AG08396 (cell line): Measurements from ENCODE around the gene RRBP1.
A peak's percentile ranks its signal among the peaks of the same experiment; 100 is the strongest.
"Not testable (repeated sequence)": the region's sequence is repeated elsewhere in the genome, so short reads cannot be mapped to it uniquely, and the experiment has no call there.

ENCODE experiments used
- DNase-seq: peaks from one replicate; pipeline ENCODE4 v3.0.0; 2012; ENCODE audit warnings: low spot score, mixed read lengths

RRBP1 gene

DNA sequence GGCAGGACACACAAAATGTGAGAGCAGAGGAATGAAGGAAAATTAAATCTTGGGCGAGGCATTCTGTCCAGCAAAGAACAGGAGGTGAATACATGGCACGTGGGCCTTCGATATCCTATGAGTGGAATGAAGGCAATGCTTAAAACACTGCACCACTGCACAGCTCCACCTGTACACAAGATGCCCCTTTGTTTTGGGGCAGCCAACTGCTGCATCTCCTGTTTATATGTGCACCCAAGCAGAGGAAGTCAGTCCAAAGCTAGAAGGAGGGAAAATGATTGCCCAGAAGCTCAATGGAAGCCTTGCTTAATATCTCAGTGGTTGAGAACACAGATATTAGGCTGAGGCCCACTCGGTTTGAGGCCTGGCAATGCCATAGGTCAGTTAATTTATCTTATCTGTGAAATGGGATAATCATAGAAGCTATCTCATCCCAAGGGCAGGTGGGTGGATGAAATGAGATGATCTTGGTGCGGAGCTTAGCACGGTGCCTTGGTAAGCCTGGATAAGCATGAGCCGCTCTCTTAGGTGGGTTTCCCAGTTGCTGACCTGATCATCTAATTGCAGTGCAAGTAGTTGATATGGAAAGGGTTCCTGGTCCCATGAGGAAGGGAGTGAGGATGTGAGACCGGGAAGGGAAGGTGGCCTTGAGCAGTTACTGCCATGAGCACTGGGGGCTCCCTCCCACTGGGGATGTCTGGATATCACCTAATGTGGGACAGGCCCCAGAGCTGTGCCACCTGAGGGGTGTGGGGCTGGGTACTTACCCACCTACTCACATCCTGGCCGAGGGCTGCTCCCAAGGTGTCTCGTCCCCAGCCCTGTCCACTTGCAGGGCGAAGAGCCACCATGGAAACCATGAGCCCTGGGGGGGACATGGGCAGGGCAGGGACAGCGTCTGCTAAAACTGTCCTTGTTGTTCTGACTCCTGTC, 27.6 kb upstream of the RRBP1 start:
- no peak for DNase-seq

DNA sequence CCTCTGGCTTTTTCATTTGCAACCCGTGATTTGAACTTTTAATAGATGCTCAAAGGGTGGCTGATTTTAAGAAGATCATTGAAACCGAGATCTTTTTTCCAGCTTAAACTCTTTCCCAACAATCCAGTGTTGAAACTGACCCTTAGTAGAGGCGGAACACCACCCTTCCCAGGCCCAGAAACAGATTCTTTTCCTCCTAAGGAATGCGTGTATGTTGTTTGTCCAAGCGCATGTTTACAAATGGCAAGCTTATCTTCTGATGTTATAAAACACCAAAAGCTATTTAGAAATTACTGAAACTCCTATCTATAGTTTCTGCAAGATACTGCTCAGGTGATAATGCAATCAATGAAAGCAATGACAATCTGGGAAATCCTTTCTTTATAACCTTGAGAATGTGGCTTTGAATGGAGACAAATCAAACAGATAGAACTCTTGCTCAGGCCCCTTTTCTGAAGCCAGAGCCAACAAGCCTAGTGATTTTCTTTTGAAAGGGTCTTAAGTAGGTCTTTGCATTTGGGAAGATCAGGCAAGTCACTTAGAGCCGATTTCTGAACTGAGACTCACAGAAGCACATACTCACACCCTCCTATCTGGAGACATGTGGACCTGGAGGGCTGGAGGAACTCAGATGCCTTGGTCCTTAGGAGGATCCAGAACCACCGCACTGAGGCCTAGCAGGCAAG, 26.8 kb upstream of the RRBP1 start:
- DNase-seq = peak; percentile 14

DNA sequence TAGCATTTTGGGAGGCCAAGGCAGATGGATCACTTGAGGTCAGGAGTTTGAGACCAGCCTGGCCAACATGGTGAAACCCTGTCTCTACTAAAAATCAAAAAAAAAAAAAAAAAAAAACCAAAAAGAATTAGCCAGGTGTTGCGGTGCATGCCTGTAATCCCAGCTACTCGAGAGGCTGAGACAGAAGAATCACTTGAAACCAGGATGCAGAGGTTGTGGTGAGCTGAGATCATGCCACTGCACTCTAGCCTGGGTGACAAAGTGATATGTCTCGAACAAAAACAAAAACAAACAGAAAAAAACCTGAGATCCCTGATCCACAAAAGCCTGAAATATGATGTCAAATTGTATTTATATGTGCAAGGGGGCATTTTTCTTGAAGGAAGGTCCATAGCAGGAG, 25.9 kb upstream of the RRBP1 start:
- not testable (repeated sequence) for DNase-seq

DNA sequence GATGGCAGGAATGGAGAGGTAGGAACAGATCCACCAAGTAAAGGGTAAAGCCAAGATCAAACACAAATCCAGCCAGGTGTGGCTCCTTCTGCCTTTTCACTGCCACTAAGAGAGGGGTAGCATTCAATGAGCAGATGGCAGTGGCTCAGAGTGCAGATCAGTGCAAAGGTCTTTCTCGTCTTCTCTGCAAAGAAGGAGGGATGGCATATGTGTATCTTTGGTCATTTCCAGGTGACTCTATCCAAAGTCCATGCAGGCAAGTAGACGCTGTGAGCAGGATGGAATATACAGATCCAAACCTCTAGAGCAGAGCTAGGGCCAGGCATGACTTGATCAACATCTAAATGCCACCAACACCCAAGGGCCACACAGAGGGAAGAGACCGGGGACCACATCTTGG, 24.6 kb upstream of the RRBP1 start:
- DNase-seq = no peak

DNA sequence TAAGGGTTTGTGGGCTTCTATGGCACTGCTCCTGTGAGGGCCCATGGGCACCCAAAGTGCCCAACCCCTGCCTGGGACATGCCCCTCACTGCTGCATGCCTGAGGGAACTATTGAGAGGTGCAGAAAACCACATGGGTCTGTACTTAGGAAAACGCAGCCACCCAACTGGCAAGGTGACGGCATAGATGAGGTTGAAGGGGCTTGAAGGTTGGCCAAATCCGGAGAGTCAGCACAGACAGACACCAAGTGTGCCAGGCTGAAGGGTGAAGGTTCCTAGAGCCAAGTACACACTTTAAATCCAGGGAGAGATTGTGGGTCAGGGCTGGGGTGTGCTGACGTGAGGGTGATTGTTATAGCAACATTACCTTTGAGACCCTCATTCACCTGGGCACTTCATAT, 23.9 kb upstream of the RRBP1 start:
- no peak for DNase-seq

DNA sequence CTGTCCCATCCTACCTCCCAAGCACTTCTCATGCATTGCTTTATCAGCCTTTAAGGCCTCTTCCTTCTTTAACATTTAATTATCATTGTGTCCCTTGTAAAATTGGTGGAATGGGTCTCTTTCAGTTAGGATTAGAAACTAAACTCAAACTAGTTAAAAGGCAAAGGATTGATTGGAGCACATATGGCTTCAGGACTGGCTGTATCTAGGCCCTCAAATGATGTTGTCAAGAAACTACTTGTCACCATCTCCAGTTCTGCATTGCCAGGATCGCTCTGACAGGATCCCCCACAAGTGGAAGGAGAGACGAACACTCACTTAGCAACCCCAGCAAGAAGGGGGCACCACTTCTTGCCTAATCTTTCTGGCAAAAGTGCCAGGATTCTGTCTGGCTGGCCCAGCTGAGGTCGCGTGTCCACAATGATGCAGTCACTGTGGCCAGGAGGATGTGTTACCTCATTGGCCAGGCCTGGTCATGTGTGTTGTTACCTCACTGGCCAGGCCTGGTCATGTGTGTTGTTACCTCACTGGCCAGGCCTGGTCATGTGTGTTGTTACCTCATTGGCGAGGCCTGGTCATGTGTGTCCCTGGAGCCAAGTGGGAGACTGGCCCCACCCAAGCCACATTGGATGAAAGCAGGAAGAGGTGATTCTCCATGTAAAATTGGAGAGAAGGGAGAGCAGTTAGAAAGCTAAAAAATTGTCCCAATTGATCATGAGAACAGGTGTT, 22.7 kb upstream of the RRBP1 start:
- no peak for DNase-seq

DNA sequence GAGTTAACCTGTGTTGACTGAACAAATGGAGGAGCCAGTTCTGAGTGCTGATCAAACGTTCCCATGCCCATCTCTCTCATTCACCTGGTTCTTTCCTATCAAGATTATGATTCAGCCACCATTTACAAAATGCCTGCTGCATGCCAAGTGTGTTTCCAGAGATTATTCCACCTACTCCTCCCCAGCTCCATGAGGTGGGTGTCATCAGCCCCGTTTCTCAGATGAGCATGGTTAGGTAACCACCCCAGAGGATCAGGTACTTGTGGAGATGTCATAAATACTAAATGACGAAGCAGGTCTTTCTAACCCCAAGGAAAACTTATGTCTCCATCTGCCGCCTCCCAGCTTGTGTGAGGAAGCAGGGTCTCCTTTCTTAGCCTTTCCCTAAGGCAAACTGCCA, 19.8 kb upstream of the RRBP1 start:
- DNase-seq = no peak

DNA sequence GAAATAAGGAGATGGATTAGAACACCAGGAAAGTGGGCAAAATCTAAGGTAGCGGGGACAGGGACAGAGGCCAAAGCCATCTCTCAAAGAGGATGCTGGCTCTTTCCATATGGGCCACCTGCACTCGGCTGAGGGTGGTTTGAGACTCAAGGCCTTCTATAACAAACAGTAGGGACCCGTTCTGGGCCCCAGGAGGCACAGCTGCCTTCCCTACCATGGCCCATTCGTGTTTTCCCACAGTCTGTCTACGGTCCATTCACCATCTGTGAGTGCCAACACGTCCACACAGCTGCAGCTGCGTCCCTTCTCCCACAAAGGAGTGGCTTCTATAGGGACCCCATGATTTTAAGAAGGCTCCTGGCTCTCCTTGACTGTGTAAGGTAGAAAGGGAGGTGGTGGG, 18.6 kb upstream of the RRBP1 start:
- DNase-seq = no peak

DNA sequence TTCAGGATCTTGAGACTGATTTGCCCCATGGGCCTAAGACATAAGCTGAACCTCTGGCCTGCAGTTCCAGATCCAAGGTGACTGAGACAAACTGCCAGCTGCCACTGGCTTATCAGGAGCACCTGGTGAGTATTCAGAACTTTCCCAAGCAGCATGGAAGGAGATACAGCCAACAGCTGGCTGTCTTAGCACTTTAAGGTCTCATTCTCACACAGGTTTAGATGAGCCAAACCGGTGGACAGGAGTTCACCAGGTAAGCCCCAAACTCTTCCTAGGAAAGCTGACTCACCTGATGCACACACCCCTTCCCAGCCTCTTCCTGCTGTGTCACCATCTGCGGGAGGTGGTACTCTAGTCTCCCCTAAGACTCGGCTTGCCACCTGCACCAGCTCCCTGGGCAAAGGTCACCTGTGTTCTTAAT, 17.9 kb upstream of the RRBP1 start, which contains the start of gene BANF2:
BANF2 (plus strand) TSS at position 36 of the 421 bp plus-strand sequence. CDS start 25,060 bp downstream, outside the sequence.
- no peak for DNase-seq

DNA sequence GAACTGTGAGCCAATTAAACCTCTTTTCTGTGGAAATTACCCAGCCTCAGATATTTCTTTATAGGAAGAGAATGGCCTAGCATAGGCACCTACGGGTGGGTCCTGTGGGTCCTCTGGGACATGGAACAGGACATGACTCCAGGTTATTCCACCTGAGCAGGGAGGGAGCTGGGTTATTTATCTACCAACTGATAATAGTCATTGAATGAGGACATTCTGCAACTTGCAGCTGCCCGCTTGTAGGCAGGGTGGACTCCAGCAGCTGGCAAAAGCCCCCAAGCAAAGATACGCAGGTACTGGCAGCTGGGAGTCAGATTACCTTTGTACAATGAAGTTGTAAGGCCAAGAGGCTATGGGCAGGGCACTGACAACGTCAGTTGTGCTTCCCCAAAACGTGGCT, 16.3 kb upstream of the RRBP1 start:
- DNase-seq = no peak

DNA sequence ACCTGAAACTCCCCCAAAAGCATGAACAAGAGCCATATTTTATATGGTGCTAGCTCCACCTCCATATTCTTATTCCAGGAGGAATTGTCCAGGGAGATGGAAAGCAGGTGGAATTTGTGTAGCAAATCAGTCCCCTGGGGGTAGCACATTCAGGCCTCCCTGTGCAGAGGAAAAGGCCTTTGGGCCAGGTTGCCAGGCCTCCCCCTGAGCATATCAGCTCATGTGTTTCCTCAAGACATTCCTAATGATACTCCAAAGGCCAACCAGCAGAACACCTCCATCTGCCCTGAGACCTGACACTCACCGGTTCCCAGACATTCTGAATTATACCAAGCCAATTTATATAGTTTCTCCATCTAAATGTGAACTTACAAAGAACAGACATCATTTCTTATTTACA, 15.1 kb upstream of the RRBP1 start:
- no peak for DNase-seq

DNA sequence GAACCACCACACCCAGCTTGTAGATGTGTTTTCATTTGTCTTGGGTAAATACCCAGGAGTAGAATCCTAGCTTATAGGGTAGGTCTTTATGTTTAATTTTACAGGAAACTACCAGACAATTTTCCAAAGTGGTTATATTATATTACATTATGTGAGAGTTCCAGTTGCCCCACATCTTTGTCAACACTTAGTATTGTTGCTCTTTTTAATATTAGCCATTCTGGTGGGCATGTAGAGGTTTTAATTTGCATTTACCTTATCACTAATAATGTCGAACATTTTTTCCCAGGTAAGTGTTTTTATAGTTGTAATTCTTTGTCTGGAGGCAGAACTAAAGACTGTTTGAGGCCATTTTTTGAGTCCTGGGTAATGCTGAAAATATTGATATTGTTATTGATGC, 14.2 kb upstream of the RRBP1 start:
- DNase-seq = no peak

DNA sequence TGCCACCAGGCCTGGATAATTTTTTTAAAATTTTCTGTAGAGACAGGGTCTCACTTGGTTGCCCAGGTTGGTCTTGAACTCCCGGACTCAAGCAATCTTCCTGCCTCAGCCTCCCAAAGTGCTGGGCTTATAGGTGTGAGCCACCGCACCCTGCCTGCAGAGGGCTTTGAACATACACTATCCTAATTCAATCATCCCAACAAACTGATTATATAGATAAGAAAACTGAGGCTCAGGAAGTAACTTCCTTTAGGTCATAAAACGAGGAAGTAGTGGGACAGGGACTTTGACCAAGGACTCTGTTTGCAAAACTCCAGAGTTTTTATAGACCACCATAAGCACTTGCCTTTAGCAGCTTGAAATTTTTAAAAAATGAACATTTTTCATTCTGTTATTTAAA, 12.7 kb upstream of the RRBP1 start:
- no peak for DNase-seq

DNA sequence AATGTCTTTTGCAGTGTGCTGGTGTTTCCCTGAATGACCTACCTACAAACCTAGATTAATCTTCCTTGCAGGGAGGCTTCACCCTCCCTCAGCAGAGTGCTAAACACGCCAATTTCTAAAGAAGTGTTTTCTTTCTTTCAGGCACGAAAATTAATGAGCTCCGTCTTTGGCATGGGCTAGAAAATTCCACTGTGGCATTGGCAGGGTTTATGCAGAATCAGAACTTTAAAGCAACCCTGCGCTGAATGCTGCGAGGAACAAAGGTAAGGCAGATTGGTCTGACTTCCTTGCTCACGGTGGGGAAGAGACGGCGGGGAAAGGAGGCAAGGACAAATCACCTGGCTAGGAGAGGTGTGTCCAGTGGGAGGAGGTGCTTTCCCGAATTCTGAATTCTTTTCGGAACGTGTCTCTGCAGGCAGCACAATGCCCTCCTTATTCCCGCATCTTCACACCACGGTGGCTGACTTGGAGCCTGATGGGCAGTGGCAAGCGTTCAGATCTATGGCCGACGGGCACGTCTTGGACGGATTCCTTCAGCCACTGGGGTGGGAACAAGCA, 11.5 kb upstream of the RRBP1 start:
- no peak for DNase-seq

DNA sequence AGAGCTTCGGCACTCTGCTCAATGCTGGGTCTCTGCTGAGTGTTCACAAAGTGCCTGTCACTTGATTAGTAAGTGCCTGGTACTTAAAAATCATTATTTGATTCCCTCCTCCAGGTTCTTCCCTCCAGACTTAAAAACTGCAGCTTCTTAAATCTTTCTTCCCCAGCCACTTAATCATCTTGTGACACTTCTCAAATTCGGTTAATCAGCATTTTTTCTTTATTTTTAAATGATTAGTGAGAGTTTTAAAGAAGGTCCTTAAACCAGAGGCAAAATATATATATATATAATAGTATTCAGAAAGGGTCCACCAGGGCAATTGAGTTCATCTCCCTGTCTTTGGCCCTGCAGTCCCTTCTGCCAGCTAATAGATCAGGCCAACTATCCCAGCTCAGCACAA, 9.7 kb upstream of the RRBP1 start:
- DNase-seq = no peak

DNA sequence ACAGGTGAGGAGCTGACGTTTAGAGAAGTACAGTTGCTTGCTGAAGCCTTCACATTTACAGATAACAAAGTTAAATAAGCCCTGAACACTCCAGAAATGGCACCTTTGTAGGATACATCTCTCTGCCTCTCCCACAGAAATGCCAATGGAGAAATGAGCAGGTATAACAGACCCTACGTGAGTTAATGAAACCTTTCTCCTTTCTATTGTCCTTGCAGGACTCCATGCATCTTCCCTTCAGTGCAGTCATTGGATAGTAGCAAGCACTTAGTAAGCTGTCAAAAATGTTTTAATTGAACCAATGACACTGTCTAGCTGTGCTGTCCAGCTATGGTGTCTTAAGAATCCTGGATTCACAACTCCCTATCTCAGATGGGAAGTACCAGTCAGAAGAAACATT, 8.1 kb upstream of the RRBP1 start:
- no peak for DNase-seq

DNA sequence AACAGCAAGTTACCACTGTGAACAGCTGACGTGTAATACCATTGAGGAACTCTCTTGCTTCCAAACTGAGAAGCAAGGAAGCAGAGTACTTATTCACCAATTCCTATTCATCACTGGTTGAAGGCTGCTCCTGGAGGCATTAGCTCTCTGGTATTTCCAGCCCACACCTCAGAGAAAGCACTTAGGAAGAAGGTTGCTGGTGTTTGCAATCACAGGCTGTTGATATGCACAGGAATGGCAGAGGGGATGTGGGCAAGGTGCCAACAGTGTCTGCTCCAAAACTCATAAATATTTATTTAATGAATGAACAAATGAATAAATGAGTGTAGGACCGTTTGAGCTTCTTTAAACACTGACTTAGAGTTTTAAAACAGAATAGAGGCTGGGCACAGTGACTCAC, 6.9 kb upstream of the RRBP1 start:
- peak; percentile 24 for DNase-seq

DNA sequence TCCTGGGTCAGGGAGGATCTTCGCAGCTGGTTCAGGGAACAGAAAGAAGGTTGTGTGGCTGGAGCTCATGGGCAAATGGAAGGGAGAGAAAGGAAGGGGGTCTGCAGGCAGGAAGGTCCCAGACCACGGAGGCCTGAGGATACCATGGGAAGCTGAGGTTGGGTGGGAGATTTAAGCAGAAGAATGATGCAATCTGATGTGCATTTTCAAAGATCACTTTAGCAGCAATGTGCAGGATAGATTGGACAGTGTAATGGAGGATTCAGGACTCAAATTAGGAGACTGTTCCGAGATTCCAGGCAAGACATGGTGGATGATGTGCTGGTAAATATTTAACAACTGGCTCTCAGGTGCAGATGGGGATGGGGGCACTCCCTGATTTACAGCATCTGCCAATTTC, 5.8 kb upstream of the RRBP1 start:
- DNase-seq = no peak

DNA sequence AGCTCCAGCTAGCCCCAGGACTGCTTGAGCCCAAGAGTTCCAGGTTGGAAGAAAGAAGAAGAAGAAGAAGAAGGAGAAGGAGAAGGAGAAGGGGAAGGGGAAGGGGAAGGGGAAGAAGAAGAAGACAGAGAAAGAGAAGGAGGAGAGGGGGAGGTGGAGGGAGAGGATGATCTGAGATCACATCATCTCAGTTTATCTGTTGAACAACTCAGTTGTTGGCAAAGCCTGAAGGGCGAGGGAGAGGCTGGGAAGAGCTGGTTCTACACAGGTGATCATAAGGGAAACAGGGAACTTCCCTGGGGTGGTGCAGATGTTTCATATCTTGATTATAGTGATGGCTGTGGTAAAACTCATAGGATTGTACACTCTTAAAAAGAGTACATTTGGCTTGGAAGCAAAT, 3.1 kb upstream of the RRBP1 start:
- DNase-seq = no peak

DNA sequence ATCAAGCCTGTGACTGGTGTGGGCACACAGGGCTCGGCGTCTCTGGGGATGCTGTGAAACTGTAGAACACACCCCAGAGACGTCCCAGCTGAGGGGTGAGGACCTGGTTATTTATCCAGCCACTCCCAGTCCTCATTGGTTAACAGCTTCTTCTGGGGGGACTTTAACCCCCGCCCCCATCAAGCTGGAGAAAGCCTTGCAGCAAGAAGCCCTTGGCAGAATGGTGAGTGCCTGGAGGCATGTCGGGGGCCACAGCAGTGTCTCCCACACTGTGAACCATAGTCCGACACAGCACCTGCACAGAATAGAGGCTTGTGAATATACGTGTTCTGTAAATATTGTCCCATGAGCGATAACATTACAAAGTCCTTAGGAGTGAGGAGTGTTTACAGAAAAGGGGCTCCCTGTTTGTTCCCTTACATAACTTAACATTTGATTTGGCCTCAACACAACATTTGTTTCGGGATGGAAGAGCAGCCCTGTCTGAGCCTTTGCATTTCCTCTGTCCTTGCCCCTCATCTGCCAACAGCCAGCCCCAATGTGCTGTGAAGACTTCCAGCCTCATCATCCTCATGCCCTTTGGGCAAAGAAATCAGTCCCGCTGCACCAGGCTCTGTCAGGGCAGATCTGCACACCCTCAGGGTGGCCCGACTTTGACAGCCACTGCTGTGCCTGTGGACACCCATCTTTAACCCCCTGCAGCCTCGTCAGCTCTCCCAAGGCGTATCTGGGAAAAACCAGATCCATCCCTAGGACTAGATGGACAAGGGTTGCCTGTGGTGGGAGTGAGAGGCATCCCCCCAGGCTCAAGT, 2.2 kb upstream of the RRBP1 start:
- DNase-seq = no peak

DNA sequence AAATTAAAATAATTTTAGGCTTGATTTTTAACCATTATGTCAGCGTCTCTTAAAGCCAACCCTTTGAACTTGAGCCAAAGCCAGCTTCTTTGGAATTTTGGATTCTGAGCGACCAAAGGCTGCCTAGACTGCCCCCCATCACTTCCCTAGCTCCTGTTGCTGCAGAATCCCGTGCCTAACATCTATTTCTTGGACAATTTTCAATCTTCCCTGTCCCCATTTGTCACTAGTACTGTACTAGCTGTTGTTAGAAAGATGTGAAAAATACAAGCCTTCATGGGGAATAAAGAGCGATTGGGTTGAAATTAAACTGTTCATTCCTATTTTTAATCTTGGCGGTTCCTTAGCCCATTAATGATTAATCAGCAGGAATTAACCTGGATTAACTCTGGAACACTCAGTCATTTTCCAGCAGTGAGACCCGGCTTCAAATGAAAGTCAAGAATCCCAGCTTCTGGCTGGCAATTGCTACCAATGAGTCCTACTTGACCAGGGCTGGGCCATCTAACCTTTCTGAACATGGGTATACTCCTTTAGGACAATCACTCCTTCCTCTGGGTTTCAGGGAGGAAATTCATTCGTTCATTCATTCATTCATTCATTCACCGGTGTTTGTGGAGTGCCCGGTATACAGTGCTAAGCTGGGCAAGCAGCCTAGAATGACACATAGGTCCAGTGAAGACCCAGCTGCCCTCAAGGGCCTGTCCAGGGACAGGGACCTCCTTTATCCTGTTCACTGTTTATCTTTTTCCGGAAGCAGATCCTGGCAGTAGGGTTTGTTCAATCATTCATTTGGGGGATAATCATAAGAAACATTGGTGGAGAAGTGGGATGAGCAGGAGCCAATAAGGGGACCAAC, 1.4 kb upstream of the RRBP1 start:
- DNase-seq = no peak
